Activated CD8-positive, alpha-beta memory T cell treated with anti-CD3 and anti-CD28 coated beads for 48 hours (primary cell): ENCODE measurements around the gene RPL38.

Source experiments
- DNase-seq, 3 experiments: peaks; one replicate each; pipeline ENCODE4 v3.0.0-alpha.2; 2020; ENCODE audit warnings: low read depth in 2 of 3, low spot score in 2 of 3

The RPL38 gene

DNA sequence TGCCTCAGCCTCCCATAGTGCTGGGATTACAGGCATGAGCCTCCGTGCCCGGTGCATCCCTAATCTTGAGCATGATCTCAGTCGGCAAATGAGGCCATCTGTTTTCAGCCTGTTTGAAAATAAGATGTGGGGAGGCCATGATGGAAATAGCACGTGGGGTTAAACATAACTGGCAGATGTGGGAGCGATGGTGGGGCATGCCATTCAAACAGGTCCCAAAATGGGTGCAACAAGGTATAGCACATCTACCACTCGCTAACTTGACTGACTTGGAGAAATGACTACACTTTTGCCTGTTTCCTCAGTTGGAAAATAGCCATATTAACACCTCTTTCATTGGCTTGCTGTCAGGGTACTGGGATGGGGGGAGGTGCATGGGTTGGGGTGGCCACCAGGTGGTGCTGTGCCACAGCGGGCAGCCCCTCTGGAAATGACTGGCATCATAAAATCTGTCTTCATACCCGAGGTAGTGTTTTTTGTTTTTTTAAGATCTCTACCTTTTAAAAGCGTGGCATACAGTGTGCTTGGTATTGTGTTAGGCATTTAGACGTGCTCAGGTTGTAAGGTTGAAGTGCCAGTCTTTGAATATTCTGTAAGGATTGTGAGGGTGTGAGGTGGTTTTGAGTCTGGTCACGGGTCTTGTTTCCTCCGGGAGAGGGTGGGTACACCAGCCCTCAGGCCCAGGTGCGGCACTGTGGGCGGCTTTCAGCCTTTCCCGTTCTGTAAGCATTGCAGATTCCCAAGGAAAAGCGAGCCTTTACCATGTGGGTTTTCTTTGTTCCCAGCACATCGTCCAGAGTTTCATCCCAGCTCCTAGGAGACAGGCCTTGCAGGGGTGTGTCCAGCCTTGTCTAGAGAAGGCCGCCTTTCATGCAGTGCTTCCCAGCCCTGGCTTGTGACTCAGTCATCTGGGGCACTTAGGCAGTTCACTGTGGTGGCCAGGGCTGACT is 7.0 kb downstream of the RPL38 start:
- peak; percentile 40 to 67 (median 57) for DNase-seq

DNA sequence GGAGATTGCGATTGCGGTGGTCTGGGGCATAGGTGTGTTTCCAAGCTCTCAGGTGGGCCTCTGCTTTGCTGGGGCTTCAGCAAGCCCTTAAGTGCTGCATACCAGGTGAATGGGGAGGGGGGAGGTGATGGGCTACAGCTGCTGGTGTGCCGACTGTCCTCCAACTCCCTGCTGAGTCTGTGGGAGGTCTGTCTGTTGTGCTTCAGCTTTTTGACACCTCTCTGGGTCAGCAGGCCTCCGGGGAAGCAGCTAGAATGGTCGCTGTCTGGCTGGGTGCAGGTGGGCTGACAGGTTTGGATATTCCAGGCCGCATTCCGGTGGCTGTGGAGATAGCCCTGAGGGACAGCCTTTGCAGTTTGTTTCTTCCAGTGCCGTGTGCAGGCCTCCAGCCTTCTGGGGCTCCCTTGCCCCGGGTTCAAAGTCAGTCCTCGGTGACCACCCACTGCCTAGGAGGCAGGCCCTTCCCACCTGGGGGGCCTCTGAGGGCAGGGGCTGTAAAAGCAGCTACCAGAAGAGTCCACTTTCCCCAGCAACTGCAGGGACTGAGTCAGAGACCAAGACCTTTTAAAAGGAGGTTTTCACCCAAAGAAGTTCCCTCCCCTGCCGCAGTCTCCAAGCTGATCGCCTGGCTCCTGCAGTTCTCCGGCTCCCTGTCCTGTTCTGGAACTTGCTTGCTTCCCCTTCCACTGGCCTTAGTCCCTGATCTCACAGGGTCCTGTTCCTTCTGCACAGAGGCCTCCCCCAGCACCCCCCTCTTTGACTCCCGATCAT is 7.8 kb downstream of the RPL38 start:
- DNase-seq: peak in 1 of 3 experiments; percentile 43

DNA sequence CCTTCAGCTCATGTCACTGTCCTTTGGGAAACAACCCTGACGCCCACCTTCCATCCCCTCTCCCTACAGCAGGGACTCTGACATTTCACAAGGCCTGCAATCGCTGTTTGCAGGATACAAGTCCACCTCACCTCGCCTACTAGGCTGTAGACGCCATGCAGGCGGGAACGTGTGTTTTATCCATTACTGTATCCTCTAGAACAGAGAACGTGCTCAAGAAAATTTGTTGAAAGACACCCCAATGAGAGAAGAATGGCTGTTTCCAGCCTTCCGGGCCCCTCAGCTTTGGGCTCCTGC is 8.4 kb downstream of the RPL38 start:
- DNase-seq: peak in 1 of 3 experiments; percentile 33

DNA sequence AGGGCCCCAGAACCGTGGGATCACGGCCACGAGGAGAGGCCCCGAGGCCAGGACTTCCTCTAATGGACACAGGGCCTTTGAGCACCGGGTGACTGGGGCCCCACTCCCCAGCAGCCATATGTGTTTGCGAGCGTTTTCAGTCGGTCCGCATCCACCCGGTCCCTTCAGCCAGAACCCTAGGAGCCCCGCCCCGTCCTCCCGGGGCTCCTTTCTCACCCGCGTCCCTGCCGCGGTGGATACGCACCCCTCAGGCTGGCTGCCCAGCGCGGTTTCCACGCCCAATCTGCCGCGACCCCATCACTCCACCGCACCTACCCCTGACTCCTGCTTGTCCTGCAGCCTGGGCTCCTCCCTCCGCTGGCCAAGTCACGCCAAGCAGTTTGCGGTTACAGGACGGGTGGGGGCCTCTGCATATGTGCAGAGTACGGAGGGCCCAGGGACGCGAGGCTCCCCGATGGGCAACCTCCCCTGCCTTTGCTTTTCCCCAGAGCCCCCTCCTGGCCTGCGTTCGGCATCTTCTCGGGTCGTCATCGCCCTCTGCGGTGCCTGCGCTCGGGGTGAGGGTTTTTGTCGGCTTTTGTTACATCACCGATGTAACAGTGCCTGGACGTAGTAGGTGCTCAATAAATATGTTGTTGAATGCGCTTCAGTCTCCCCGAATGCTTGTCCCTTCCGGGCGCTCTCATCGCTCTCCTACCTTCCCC is 8.9 kb downstream of the RPL38 start:
- DNase-seq: no peak

DNA sequence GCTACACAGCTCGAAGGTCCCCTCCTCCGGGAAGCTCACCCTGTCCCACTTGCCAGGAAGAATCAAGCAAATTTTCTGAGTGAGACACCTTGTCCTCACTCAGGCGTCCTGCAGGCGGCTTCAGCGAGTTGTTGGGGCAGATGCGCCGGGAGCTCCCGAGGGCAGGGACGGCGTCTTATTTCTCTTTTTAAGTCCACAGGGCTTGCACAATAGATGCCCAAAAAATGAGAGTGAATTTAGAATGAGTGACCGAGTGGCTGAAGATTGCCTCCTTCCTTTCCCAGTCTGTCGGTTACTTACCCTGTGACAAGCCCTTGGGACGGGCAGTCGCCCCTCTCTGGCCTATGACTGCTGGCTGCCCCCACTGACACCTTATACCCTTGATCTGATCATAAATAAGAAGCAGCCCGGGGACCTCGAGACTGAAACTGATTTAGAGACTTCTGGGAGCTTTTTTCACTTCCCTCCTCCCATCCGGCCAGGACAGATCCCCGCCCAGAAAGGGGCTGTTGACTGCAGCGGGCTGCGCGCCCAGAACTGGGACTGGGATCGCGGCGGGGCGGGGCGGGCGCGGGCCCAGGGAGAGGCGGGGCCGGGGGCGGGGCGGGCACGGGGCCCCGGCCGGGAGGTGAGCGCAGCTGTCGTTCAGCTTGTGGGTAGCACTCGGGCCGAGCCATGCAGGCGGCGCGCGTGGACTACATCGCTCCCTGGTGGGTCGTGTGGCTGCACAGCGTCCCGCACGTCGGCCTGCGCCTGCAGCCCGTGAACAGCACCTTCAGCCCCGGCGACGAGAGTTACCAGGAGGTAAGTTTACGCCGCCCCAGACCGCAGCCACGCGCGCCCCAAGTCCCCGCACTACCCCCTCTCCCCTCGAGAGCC is 9.7 kb downstream of the RPL38 start, which contains the start of gene TTYH2:
Gene TTYH2, plus strand, starts transcription at position 659 of the 879 bp plus-strand sequence. Its CDS starts 17 bp downstream, at position 676.
- DNase-seq: peak; percentile 40 to 56 (median 45)

DNA sequence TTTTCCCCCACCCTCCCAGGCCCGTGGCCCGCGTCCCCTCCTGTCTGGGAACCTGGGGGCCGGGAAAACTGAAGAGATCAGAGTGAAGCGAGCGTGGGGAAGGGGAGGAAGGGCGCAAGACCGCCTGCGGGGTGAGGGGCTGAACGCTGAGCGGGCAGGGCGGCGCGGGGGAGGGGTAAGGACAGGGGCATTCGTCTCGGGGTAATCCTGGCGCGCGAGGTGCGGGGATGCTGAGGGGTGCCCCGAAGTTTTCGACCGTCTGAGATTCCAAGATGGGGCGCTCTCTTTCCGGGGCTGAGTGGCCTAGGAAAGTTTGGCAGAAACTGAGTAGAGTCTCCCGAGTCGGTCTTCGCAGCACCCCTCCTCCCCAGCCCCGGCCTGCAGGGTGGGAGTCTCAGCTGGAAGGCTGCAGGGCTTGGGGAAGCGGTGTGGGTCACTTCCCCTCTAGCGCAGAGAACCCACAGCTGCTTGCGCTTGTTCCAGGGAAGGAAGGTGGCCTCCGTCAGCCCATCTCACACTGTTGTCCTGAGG is 10.4 kb downstream of the RPL38 start:
- DNase-seq: no peak

DNA sequence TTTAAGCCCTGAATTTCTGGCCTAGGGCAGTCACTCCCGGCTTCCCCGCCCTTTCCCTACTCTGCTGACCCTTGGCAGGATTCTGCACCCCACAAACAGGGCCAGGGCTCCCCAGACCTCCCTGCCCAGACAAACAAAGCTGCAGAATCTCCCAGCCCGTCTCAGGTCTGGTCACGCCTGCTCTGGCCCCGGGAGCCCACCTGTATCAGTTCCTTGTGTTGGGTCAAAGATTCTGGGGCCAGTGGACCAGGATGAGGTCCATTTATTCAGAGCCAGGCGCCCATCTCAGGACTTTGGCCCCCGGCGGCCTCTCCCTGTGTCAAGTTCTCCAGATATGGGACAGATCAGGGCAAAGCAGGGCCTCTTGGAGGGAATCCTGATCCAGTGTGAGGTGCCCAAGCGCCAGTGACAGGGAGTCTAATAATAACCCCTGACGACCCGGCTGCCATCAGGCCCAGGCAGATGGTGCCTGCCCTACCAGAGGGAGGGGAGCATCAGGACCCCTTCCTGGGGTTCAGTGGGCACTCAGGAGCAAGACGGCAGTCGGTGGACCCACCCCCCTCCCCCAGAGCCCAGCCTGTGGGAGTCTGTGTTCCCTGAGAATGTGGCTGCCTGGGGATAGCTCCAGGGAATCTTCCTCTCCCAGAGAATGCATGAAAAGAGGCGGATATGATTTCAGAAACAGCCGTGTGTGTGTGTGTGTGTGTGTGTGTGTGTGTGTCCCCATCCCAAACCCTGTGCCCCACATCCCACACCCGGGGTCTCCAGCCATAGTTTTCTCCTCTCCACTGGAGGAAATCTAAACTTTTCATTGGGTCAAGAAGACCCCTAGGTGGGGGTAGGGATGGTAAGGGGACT is 11.2 kb downstream of the RPL38 start:
- DNase-seq: no peak

DNA sequence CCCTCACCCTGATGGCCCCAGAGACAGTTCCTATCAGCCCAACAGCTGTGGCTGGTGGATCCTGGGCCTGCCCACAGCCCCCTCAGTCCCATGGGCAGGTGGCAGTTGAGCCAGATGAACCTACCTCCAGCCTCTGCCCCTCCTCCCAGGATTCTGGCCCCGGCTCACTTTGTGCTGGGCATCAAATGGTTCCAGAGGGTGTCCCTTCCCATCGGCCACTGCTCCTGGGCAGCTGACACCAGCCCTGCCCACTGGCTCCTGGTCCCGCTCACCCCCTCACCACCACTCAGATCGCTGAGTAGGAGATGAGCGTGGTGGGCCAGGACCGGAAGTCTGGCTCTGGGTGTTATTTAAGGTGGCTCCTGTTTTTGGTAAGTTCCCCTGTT is 11.9 kb downstream of the RPL38 start:
- no peak for DNase-seq

DNA sequence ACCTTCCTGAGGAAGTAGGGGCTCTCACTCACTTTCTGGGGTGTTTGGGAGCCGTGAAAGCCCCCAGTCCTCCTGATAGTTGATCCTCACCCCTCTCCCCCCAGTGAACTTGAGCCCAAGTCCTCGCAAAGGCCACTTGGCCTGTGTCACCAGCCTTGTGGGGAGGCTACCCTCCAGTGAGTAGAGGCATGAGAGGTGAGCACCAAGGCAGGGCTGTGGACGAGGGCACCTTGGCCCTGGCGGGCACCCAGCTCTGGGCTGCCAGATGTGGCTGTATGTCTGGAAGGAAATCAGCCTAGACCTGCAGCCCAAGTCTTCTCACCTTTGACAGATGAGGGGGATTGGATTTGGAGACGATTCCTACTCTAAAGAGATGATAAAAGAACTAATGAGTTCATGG is 13.0 kb downstream of the RPL38 start:
- no peak for DNase-seq

DNA sequence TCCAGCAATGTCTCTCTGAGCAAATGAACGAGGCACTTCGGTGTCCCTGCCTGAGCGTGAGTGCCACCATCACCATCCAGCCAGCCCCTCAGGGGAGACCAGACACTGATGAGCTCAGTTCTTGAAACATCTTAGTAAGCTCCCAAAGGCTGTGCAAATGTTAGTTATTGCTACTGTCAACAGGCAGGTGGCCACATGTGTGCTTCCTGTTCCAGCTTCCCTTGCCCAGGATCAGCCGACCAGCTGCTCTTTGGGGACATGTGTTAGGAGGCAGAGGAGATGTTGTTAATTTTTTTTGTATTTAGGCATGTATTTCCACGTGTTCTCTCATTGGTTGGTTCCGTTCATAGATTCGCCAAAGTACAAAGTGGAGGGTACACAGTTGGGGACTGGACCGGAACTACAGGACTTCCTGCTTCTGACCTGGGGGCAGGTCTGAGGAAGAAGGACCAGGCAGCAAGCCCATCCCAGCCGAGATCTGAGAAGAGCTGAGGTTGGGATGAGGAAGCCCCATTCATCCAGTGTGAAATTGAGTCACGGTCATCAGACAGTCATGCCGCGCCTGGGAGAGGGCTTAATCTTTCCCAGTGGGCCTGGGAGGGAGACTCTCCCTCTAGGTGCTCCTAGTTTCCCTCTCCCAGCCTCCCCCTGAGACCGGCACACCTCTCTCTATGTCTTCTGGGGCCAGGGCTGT is 13.7 kb downstream of the RPL38 start:
- DNase-seq: no peak

DNA sequence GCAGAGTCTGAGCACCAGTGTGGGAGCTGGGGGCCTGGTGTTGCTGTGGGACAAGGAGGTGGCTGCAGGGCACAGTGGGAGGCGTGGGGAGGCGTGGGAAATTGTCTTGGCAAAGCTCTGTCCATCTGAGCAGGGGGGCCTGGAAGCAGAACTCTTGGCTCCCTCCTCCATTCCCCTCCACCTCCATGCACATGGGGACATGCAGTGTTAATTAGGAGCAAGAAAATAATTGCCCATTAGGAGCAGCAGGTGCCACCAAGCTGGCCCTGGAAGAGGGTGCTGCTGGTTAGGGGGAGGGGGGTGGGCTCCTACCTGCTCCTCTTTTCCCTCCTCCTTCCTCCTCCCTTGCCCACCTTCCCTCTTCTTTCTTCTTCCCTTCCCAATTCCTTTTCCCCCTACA is 14.4 kb downstream of the RPL38 start:
- no peak for DNase-seq

DNA sequence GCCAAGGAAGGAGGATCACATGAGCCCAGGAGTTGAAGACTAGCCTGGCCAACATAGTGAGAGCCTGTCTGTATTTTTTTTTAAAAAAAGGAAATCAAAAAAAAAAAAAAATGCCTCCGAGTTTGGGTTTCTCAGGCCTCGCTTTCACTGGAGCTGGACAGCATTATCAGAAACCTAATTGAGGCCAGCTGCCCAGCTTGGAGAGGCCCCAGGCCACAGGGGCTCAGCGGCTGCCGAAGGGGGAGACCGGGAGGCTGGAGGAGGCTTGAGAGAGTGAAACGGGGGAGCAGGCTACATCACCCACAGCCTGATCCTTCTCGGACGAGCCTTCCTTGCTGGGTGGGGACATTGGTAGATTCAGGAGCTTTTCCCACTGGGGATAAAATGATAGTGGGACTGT is 15.0 kb downstream of the RPL38 start:
- no peak for DNase-seq

DNA sequence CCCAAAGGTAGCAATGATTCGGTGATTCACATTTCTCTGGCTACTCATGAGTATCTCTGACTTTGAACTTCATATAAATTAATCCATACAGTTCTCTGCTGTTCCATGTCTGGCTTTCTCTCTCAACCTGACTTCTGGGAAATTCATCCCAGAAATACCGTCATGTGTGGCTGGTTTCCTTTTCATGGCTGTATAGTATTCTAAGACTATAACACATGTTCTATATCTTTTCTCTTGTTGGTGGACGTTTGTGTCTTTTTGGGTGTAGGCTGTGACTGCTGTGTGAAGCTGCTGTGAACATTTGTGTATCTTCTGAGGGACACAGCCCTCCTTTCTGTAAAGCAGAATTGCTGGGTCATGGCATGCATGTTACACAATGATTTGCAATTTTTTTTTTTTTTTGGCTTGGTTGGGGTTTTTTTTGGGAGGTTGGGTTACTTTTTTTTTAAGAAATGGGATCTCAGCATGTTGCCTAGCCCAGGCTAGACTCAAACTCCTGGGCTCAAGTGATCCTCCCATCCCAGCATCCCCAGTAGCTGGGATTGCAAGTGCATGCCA is 16.2 kb downstream of the RPL38 start:
- no peak for DNase-seq

DNA sequence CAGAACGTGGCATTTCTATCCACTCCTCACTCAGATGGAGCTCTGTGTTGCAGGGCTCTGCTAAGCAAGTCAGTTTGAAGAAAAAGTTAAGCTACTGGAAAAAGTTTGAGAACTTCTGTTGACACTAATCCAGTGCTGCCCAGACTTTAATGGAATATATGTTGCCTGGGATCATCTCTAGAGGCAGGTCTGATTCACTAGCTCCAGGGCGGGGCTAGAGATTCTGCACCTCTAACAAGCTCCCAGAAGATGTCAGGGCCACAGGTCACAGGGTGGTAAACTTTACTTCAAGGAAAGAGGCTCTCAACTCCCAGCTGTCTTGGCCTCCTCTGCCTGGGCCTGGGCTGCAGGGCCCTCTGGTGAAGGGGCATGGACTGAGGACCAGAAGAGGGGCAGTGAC is 16.7 kb downstream of the RPL38 start:
- DNase-seq: no peak

DNA sequence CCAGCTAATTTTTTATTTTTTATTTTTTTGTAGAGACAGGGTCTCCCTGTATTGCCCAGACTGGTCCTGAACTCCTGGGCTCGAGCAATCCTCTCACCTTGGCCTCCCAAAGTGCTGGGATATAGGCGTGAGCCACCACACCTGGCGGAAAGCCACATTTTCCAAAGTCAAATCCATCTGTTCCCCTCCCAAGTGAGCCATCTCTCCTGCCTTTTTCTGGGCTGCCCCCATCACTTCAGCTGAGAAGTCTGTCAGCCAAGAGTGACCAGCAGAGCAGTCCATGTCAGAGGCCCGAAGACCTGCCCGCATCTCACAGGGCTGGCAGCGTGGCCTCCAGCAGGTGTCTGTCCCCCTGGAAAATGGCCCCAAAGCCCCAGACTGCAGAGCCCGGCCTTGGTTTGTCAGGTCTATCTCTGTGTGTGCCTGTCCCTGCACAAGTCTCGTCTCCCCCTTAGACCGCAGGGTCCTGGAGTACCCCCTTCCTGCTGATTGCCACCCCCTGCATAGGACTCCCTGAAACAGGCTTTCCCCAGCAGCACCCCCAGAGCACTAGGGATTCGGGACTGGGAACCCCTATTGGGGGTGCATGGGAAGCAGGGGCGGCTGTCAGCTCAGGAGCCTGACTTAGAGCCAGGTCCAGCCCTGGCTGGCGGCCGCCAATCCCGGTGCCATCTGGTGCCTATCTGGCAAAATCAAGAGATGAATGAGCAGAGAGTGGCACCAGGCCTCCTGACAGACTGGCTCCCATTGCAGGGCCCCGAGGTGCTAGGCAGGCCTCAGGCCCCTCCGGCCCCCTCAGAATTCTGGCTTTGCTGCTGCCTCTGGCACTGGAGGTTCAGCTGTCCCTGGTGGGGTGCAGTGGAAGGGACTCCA is 17.7 kb downstream of the RPL38 start:
- no peak for DNase-seq

DNA sequence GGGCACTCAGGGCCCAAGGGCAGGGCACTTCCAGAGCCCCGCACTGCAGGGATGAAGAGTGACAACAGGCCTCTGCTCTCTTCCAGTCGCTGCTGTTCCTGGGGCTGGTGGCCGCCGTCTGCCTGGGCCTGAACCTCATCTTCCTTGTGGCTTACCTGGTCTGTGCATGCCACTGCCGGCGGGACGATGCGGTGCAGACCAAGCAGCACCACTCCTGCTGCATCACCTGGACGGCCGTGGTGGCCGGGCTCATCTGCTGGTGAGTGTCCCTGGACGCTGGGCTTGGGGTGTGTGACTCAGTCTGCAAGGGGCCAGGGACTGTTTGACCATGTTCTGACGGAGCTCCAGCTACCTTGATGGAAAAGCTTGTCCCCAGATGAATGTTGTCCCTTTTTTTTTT is 18.9 kb downstream of the RPL38 start:
- DNase-seq: no peak

DNA sequence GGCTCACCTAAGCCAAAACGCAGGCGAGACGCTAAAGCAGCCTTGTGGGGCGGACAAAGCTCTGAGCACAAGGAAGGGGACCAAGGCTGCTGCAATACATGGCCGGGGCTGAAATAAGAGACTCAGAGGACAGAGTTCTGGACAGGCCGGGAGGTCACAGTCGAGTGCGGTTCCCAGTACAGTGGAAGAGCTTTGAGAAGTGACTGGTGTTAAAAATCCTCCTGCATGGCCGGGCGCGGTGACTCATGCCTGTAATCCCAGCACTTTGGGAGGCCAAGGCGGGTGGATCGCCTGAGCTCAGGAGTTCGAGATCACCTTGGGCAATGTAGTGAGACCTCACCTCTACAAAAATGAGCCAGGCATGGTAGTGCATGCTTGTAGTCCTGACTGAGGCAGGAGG is 20.4 kb downstream of the RPL38 start:
- DNase-seq: no peak
